Activated naive CD4-positive, alpha-beta T cell treated with anti-CD3 and anti-CD28 coated beads, Interleukin-2, amount 50 U/mL, for 24 hours (primary cell): ENCODE results near the gene SP7.
"Not testable (repeated sequence)": the region's sequence is repeated elsewhere in the genome, so short reads cannot be mapped to it uniquely, and the experiment has no call there.

Source experiments
- H3K27ac Mint-ChIP-seq: one replicate; pipeline ENCODE4 v1.8.0; 2021; ENCODE audit warnings: mild to moderate bottlenecking, mixed read lengths
- H3K27me3 Mint-ChIP-seq: one replicate; pipeline ENCODE4 v1.8.0; 2021; ENCODE audit warnings: mixed read lengths
- H3K36me3 Mint-ChIP-seq: one replicate; pipeline ENCODE4 v1.8.0; 2021; ENCODE audit warnings: mixed read lengths
- H3K4me1 Mint-ChIP-seq: one replicate; pipeline ENCODE4 v1.8.0; 2021; ENCODE audit warnings: mixed read lengths
- H3K4me3 Mint-ChIP-seq: one replicate; pipeline ENCODE4 v1.8.0; 2021; ENCODE audit warnings: mild to moderate bottlenecking, mixed read lengths
- H3K9me3 Mint-ChIP-seq: one replicate; pipeline ENCODE4 v1.8.0; 2021; ENCODE audit warnings: mixed read lengths

SP7 gene

DNA sequence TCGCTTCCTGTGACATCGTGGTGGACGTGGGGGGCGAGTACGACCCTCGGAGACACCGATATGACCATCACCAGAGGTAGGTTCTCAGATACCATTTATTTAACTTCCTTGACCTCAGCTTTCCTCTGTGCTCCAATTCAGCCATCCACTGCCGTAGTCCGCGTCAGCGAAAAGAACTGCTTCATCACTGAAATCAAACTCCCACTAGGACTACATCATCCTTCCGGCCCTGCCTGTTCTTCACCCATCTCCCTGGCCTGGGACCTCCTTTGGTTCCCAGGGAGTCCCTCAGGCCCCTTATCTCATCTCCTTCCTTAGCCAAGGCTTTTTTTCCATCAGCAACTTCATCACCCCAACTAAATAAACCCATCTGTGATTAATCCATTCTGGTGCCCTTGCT, 36.0 kb downstream of the SP7 start:
- Mint-ChIP-seq H3K27me3 (no peaks in the 10 kb centered on the region), H3K9me3 (no peaks in the 10 kb centered on the region), H3K36me3 (peaks cover 13% of the 10 kb centered on the region), H3K4me1 (peaks cover 67% of the 10 kb centered on the region), H3K27ac (peak overlapping the region; percentile 96), H3K4me3 (peak overlapping the region; percentile 94)

DNA sequence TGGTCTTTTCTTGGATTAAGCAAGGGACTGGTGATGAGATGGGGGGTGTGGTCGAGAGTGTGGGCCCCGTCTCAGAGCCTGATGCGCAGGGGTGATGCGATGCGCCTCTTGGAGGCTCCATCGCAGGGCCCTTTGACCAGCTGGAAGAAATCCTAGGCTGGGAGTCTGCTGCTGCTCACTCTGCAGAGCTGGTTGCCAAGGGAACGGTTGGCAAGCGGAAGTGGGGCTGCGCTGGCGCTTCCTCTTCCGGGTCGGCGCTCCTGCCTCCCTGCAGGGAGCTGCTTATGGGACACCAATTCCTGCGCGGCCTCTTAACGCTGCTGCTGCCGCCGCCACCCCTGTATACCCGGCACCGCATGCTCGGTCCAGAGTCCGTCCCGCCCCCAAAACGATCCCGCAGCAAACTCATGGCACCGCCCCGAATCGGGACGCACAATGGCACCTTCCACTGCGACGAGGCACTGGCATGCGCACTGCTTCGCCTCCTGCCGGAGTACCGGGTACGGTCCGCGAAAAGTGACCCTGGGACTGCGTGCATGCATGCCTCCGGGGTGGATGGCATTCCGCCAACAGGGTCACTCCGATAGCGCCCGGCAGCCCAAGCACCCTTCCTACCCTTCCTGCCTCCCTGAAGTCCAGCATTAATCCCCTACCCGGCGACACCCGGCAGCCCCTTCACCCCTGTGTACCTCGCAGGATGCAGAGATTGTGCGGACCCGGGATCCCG, 36.5 kb downstream of the SP7 start, which contains the start of gene MYG1:
TSS of gene MYG1 (plus strand) at position 242 of the 727 bp plus-strand sequence. CDS start at position 285, 43 bp downstream.
- H3K4me1 Mint-ChIP-seq: peaks cover 73% of the 10 kb centered on the region
- H3K27me3 Mint-ChIP-seq: no peaks in the 10 kb centered on the region
- peak within 1 kb of the TSS; percentile 94 for H3K4me3 Mint-ChIP-seq
- H3K9me3 Mint-ChIP-seq: no peaks in the 10 kb centered on the region
- peak within 1 kb of the TSS; percentile 96 for H3K27ac Mint-ChIP-seq
- H3K36me3 Mint-ChIP-seq: peaks cover 13% of the 10 kb centered on the region

DNA sequence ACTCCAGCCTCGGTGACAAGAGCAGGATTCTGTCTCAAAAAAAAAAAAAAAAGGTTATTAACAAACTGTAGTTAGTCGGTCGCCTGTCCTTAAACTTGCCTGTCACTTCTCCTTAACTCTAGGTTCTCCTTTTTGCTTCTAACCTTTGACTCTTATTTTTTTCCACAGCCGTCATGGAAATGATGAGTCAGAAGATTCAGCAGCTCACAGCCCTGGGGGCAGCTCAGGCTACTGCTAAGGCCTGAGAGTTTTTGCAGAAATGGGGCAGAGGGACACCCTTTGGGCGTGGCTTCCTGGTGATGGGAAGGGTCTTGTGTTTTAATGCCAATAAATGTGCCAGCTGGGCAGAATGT, 37.1 kb downstream of the SP7 start:
- no peaks in the 10 kb centered on the region for H3K27me3 Mint-ChIP-seq
- H3K9me3 Mint-ChIP-seq: no peaks in the 10 kb centered on the region
- peaks cover 73% of the 10 kb centered on the region for H3K4me1 Mint-ChIP-seq
- H3K36me3 Mint-ChIP-seq: peaks cover 13% of the 10 kb centered on the region
- peak overlapping the region; percentile 94 for H3K4me3 Mint-ChIP-seq
- peak overlapping the region; percentile 96 for H3K27ac Mint-ChIP-seq

- Mint-ChIP-seq H3K36me3 (peaks cover 13% of the 10 kb centered on the region), H3K9me3 (no peaks in the 10 kb centered on the region), H3K4me1 (peaks cover 73% of the 10 kb centered on the region), H3K4me3 (peak overlapping the region; percentile 69), H3K27ac (peak overlapping the region; percentile 60), H3K27me3 (no peaks in the 10 kb centered on the region)
These were observed 38.0 kb downstream of the SP7 start for GRCh38 chr12:53298164-53298563.

DNA sequence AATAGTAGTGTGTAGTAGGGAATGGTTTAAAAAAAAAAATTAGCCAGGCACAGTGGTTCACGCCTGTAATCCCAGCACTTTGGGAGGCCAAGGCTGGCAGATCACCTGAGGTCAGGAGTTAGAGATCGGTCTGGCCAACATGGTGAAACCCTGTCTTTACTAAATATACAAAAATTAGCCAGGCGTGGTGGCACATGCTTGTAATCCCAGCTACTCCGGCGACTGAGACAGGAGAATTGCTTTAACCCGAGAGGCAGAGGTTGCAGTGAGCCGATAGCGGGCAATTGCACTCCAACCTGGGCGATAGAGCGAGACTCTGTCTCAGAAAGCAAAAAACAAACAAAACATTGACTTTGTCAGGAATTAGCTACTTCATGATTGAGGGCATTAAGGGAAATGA, 39.0 kb downstream of the SP7 start:
- H3K27ac Mint-ChIP-seq: peak overlapping the region; percentile 96
- H3K4me1 Mint-ChIP-seq: peaks cover 64% of the 10 kb centered on the region
- not testable (repeated sequence) for H3K9me3 Mint-ChIP-seq, H3K27me3 Mint-ChIP-seq
- H3K36me3 Mint-ChIP-seq: peaks cover 13% of the 10 kb centered on the region
- peak overlapping the region; percentile 94 for H3K4me3 Mint-ChIP-seq

DNA sequence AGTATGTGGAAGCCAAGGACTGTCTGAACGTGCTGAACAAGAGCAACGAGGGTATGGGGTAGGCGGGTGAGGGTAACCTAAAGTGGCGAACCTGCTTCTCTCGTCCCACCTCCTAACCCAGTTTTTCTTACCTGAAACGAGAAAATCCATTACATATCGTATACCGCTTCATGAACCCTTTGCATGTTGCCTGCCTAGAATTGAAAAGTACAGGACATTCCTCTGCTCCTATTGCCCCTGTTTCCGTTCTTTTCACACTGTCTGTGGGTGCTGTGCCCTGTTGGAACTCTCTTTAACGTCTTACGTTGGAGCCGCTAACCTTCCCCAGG, 40.3 kb downstream of the SP7 start:
- Mint-ChIP-seq H3K27me3 (no peaks in the 10 kb centered on the region), H3K9me3 (no peaks in the 10 kb centered on the region), H3K4me1 (peaks cover 52% of the 10 kb centered on the region), H3K27ac (peak overlapping the region; percentile 96), H3K36me3 (peaks cover 13% of the 10 kb centered on the region), H3K4me3 (peak overlapping the region; percentile 94)

- H3K4me3 Mint-ChIP-seq: peak within 1 kb of the TSS; percentile 94
- no peaks in the 10 kb centered on the region for H3K9me3 Mint-ChIP-seq
- H3K27ac Mint-ChIP-seq: peak within 1 kb of the TSS; percentile 96
- peaks cover 11% of the 10 kb centered on the region for H3K36me3 Mint-ChIP-seq
- peaks cover 52% of the 10 kb centered on the region for H3K4me1 Mint-ChIP-seq
- no peaks in the 10 kb centered on the region for H3K27me3 Mint-ChIP-seq
These were observed 40.9 kb downstream of the SP7 start, which contains the start of gene PFDN5 for GRCh38 chr12:53295070-53295890. TSS of gene PFDN5 (plus strand) at chr12:53295542. CDS start at chr12:53295568, 26 bp downstream.

GRCh38 chr12:53292426-53292825, 43.7 kb downstream of the SP7 start:
- H3K4me3 Mint-ChIP-seq: no peak overlapping the region
- H3K27me3 Mint-ChIP-seq: no peaks in the 10 kb centered on the region

GRCh38 chr12:53290661-53291060, 45.5 kb downstream of the SP7 start:
- Mint-ChIP-seq H3K27me3 (no peaks in the 10 kb centered on the region), H3K27ac (peak overlapping the region; percentile 12), H3K36me3 (peaks cover 1% of the 10 kb centered on the region), H3K9me3 (no peaks in the 10 kb centered on the region), H3K4me3 (peak overlapping the region; percentile 39), H3K4me1 (peaks cover 29% of the 10 kb centered on the region)

More at GRCh38 chr12:53292426-53292825, 43.7 kb downstream of the SP7 start:
- no peak overlapping the region for H3K27ac Mint-ChIP-seq
- peaks cover 39% of the 10 kb centered on the region for H3K4me1 Mint-ChIP-seq
- no peaks in the 10 kb centered on the region for H3K9me3 Mint-ChIP-seq
- H3K36me3 Mint-ChIP-seq: peaks cover 5% of the 10 kb centered on the region

DNA sequence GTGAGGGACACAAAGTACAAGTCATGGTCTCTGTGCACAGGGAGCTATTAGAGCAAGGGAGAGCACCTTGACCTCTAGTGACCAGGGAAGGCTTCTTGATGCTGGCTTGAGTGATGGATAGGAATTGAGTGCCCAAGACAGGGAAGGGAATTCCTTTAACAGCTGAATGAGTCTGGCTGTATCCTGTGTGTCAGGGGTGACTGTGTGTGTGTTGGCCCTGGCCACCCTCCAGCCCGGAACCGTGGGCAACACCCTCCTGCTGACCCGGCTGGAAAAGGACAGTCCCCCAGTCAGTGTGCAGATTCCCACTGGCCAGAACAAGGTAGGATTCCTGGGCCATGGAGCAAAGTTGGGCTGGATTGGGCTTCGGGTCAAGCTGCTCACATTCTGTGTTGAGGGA, 46.3 kb downstream of the SP7 start:
- H3K4me1 Mint-ChIP-seq: peaks cover 22% of the 10 kb centered on the region

GRCh38 chr12:53288322-53288721, 47.8 kb downstream of the SP7 start:
- Mint-ChIP-seq H3K4me3 (no peak overlapping the region), H3K4me1 (peaks cover 19% of the 10 kb centered on the region), H3K36me3 (peaks cover 3% of the 10 kb centered on the region), H3K27me3 (no peaks in the 10 kb centered on the region), H3K9me3 (no peaks in the 10 kb centered on the region), H3K27ac (peak overlapping the region; percentile 15)

More for the DNA sequence above, 46.3 kb downstream of the SP7 start:
- H3K36me3 Mint-ChIP-seq: peaks cover 1% of the 10 kb centered on the region
- H3K4me3 Mint-ChIP-seq: no peak overlapping the region
- H3K27me3 Mint-ChIP-seq: no peaks in the 10 kb centered on the region
- H3K27ac Mint-ChIP-seq: no peak overlapping the region
- H3K9me3 Mint-ChIP-seq: no peaks in the 10 kb centered on the region

- Mint-ChIP-seq H3K36me3 (peaks cover 3% of the 10 kb centered on the region), H3K4me1 (peaks cover 19% of the 10 kb centered on the region)
These were observed 48.4 kb downstream of the SP7 start for GRCh38 chr12:53287741-53288216.

GRCh38 chr12:53286448-53286847, 49.7 kb downstream of the SP7 start:
- H3K4me1 Mint-ChIP-seq: peaks cover 19% of the 10 kb centered on the region
- no peaks in the 10 kb centered on the region for H3K27me3 Mint-ChIP-seq
- H3K27ac Mint-ChIP-seq: no peak overlapping the region
- no peak overlapping the region for H3K4me3 Mint-ChIP-seq
- peaks cover 3% of the 10 kb centered on the region for H3K36me3 Mint-ChIP-seq
- no peaks in the 10 kb centered on the region for H3K9me3 Mint-ChIP-seq

More at GRCh38 chr12:53287741-53288216, 48.4 kb downstream of the SP7 start:
- peak overlapping the region; percentile 15 for H3K27ac Mint-ChIP-seq
- no peaks in the 10 kb centered on the region for H3K27me3 Mint-ChIP-seq
- H3K4me3 Mint-ChIP-seq: no peak overlapping the region
- H3K9me3 Mint-ChIP-seq: no peaks in the 10 kb centered on the region

DNA sequence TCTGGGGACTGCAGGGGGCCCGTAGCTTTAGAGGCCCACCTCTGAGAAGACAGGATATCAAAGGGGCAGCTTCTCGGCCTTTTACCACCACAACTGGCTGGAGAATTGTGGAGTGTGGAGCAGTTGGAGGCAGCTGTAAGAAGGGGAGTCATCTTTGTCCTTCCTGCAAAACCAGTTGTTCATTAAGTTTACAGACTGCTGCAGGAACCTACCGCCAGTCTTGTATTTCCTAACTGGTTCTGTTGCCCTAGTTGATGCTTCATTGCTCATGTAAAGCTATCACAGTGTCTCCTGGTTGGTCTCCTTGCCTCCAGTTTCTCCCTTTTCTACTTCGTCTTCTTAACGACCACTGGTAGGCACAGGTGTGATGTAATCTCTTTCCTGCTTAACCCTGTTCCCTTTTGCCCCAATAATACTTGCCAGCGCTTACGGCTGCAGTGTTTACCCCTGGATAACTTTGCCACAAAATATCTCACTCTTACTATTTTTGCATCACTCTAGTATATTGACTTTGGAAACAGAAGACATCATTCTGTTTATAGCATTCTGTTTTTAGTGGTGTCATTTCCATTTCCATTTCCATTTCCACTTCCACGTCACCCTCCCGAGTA, 56.2 kb downstream of the SP7 start:
- no peaks in the 10 kb centered on the region for H3K4me1 Mint-ChIP-seq
- H3K27ac Mint-ChIP-seq: no peak overlapping the region
- no peaks in the 10 kb centered on the region for H3K9me3 Mint-ChIP-seq

DNA sequence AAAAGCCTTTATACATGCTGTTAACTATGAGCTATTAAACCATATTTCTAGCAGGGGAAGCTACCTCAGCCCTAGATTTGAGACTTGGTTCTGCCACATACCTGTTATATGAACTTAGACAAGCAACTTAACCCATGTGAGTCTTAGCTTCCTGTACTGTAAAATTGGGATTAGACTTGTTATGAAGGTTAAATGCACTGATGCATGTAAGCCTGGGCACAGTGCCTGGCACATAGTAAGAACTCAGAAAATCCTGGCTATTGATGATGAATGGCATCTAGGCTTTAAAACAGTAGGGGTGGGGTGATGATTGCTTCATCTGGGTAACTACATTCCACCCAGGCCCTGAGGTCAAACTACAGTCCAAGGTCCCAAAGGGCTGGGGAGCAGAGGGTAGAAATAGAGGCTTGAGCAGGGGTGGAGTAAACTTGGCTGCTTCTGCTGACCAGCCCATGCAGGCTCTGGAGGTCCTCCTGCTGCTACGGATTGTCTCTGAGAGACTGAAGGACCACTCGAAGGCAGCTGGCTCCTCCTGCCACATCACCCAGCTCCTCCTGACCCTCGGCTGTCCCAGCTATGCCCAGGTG, 56.8 kb downstream of the SP7 start:
- no peak overlapping the region for H3K27ac Mint-ChIP-seq
- H3K27me3 Mint-ChIP-seq: no peaks in the 10 kb centered on the region
- H3K9me3 Mint-ChIP-seq: no peaks in the 10 kb centered on the region
- H3K36me3 Mint-ChIP-seq: peaks cover 2% of the 10 kb centered on the region
- H3K4me1 Mint-ChIP-seq: no peaks in the 10 kb centered on the region
- no peak overlapping the region for H3K4me3 Mint-ChIP-seq

More for the DNA sequence above, 56.2 kb downstream of the SP7 start:
- H3K27me3 Mint-ChIP-seq: no peaks in the 10 kb centered on the region
- no peak overlapping the region for H3K4me3 Mint-ChIP-seq
- H3K36me3 Mint-ChIP-seq: peaks cover 2% of the 10 kb centered on the region
